Measurements from ENCODE around the gene WASHC1. TPM values are rescaled to one million over a fixed set of nuclear protein-coding genes. Genes with fewer than 3 reads are reported as not detected.
"Not testable (repeated sequence)": the region's sequence is repeated elsewhere in the genome, so short reads cannot be mapped to it uniquely, and the experiment has no call there.

WASHC1 gene
- total and polyA plus RNA-seq, 2 of the 13 experiments (the other 11 are each of a cell fraction or from before 2014, with no cell fraction given), result 10.9 to 13.0 TPM

DNA sequence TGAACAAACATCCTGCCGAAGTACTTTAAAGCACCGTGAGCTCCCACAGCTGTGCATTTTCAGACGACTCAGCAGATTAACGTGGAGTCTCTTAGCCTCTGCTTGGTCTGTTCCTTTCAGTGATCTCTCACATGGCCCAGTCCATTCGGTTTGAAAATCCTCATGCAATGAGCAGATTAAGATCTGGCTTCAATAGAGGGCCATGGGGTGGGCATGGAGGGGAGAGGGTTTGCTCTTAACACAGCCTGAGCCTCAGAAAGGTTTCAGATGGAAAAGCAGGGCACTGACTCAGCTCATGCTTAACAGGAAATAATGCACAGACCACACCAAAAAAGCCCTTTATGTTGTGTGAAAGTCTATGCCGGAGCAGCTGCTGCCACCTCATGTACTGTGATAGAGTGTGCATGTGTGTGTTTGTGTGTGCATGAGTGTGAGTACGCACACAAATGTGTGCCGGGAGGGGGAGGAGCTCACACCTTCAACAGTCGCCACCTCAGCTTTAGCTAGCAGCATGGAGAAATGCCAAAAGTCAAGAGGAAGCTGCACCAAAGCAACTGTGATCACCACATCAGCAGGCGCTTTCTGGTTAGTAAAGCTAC, 33.9 kb upstream of the WASHC1 start:
- H3K27me3 ChIP-seq (ENCODE audit: control insufficient read depth in 1 of 2, insufficient read depth in 2 of 2, low read length in 2 of 2); H3K9ac ChIP-seq (ENCODE audit: insufficient read depth, low read depth, low read length); FAIRE-seq; POLR2A ChIA-PET; BruUV-seq (replicated peaks); H2AFZ ChIP-seq (ENCODE audit: low read length); H3K4me1 ChIP-seq (ENCODE audit: insufficient read depth, low read length); CTCF ChIA-PET (ENCODE audit: low intra/inter-chr PET ratio, low total read pairs); H3K27ac ChIP-seq (ENCODE audit: extremely low read length, insufficient read depth, low read length); in situ Hi-C loops (cut with HindIII; ENCODE audit: extremely low pct_ligation_motif_present, low pct_unique_long_range_greater_than_20kb); H3K9me3 ChIP-seq (ENCODE audit: low read length); intact Hi-C loops (cut with micrococcal nuclease; ENCODE audit: unreplicated experiment); ATAC-seq; H3K79me2 ChIP-seq (ENCODE audit: insufficient read depth, low read length); DNase-seq (ENCODE audit: low spot score); H3K4me2 ChIP-seq (ENCODE audit: low read depth, low read length); H3K4me3 ChIP-seq (replicated peaks in 1 of 3; ENCODE audit: insufficient read depth in 1 of 3, low read depth in 2 of 3, low read length in 3 of 3); H3K36me3 ChIP-seq (replicated peaks in 1 of 2; ENCODE audit: control insufficient read depth in 1 of 2, insufficient read depth in 2 of 2, low read length in 2 of 2); H4K20me1 ChIP-seq (ENCODE audit: insufficient read depth, low read length): not testable (repeated sequence)
- 0% methylated on average over 1 of the region's 10 CpGs for WGBS (ENCODE audit: low lambda C conversion rate)
- TF ChIP-seq MAFF (IDR thresholded peaks at IDR 0.05; ENCODE audit: low read depth, low read length) (peak; percentile 31; the same call in 1 of the 2 replicates), MAFK (conservative IDR thresholded peaks at IDR 0.05 in 1 of 2, IDR thresholded peaks at IDR 0.05 in 1 of 2; ENCODE audit: low read length in 2 of 2) (peak; percentile 45 to 46; a peak in 2 of 4 replicates)

DNA sequence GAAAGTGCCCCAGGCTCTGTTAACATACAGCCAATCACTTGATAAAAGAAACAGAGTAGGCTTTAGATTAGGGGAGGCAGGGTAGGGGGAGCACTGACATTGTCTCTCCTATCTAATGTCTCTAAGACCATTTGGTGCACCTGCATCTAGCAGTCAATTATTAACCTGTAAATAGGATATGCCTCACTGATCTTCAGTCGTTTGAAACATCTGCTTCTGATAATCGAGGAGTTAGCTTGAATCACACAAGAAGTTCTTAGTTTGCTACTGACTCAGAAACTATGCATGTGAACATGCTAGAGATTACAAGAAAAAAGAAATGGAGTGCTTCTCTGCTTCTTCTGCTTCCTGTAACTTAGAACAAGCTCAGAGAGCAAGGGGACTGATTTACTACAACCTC, 23.4 kb upstream of the WASHC1 start:
- H3K4me1 ChIP-seq (ENCODE audit: insufficient read depth, low read length); H4K20me1 ChIP-seq (ENCODE audit: insufficient read depth, low read length); BruUV-seq (replicated peaks); DNase-seq (ENCODE audit: low spot score); H3K79me2 ChIP-seq (ENCODE audit: insufficient read depth, low read length); H3K27ac ChIP-seq (ENCODE audit: extremely low read length, insufficient read depth, low read length); in situ Hi-C loops (cut with HindIII; ENCODE audit: extremely low pct_ligation_motif_present, low pct_unique_long_range_greater_than_20kb); H2AFZ ChIP-seq (ENCODE audit: low read length); ATAC-seq; POLR2A ChIA-PET; CTCF ChIA-PET (ENCODE audit: low intra/inter-chr PET ratio, low total read pairs); H3K4me2 ChIP-seq (ENCODE audit: low read depth, low read length); FAIRE-seq; H3K36me3 ChIP-seq (replicated peaks in 1 of 2; ENCODE audit: control insufficient read depth in 1 of 2, insufficient read depth in 2 of 2, low read length in 2 of 2); H3K9me3 ChIP-seq (ENCODE audit: low read length); H3K4me3 ChIP-seq (replicated peaks in 1 of 3; ENCODE audit: insufficient read depth in 1 of 3, low read depth in 2 of 3, low read length in 3 of 3); H3K27me3 ChIP-seq (ENCODE audit: control insufficient read depth in 1 of 2, insufficient read depth in 2 of 2, low read length in 2 of 2); intact Hi-C loops (cut with micrococcal nuclease; ENCODE audit: unreplicated experiment); H3K9ac ChIP-seq (ENCODE audit: insufficient read depth, low read depth, low read length): not testable (repeated sequence)
- WGBS (ENCODE audit: low lambda C conversion rate), result 0% methylated on average over 2 of the region's 2 CpGs

DNA sequence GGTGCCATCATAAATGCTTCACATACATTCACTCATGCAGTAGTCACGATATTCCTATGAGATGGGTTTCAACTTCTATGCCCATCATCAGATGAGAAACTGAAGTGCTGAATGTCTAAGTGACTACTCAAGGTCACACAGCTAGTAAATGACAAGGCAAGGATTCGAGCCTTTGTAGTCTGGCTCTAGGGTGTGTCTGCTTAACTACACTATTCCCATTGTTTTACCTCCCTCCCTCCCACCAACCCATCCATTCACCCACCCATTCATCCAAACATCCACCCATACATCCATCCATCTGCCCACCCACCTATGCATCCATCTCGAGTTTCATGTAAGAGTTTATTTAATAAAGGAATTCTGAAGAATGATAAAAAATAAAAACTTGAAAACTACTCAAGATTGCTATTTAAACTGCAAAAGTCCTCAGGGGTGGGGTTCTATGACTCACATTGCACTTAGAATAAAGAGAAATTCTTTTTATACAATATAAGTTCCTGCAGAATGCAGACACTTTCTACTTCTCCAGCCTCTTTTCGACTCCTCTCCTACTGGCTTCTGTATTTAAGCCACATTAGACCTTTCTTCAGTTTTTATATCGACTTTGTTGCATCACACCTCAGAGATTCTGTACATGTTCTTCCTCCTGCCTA, 19.1 kb upstream of the WASHC1 start:
- H3K9me3 ChIP-seq (ENCODE audit: low read length); in situ Hi-C loops (cut with HindIII; ENCODE audit: extremely low pct_ligation_motif_present, low pct_unique_long_range_greater_than_20kb); CTCF ChIA-PET (ENCODE audit: low intra/inter-chr PET ratio, low total read pairs); H3K4me2 ChIP-seq (ENCODE audit: low read depth, low read length); BruUV-seq (replicated peaks); intact Hi-C loops (cut with micrococcal nuclease; ENCODE audit: unreplicated experiment); H4K20me1 ChIP-seq (ENCODE audit: insufficient read depth, low read length); H3K4me3 ChIP-seq (replicated peaks in 1 of 3; ENCODE audit: insufficient read depth in 1 of 3, low read depth in 2 of 3, low read length in 3 of 3); H3K4me1 ChIP-seq (ENCODE audit: insufficient read depth, low read length); H3K27ac ChIP-seq (ENCODE audit: extremely low read length, insufficient read depth, low read length); H2AFZ ChIP-seq (ENCODE audit: low read length); ATAC-seq; POLR2A ChIA-PET; DNase-seq (ENCODE audit: low spot score); H3K36me3 ChIP-seq (replicated peaks in 1 of 2; ENCODE audit: control insufficient read depth in 1 of 2, insufficient read depth in 2 of 2, low read length in 2 of 2); FAIRE-seq; H3K9ac ChIP-seq (ENCODE audit: insufficient read depth, low read depth, low read length); H3K27me3 ChIP-seq (ENCODE audit: control insufficient read depth in 1 of 2, insufficient read depth in 2 of 2, low read length in 2 of 2); H3K79me2 ChIP-seq (ENCODE audit: insufficient read depth, low read length): not testable (repeated sequence)
- 3% methylated on average over 4 of the region's 5 CpGs for WGBS (ENCODE audit: low lambda C conversion rate)

DNA sequence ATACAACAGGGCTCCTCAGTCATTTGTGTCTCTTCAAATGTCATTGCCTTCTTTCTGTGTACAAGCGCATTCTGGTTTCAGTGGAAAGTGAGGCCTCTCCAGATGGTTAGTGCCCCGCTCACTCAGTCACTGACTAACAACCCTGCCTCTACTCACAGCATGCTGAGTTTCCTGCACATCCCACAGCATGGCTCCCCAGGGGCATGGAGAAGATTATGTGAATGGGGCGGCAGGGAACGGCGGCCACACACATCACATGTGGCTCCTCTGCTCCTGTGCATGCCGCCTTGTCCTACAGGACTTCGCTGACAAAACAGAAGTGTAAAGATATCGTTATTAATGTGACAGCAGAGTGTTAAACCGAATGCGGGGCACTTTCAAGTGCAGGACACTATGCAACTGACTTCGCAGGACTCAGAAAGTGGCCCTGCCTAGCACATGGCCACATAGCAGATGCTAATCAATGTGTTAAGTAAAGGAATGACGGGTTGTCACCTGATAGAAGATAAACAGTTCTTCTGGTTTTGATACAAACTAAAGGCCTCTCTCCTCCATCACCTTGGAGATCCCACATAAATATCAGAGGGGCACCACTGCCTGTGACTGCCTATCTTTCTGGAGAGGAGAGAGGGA, 17.5 kb upstream of the WASHC1 start:
- H3K27ac ChIP-seq (ENCODE audit: extremely low read length, insufficient read depth, low read length); H3K9me3 ChIP-seq (ENCODE audit: low read length); H3K4me1 ChIP-seq (ENCODE audit: insufficient read depth, low read length); H2AFZ ChIP-seq (ENCODE audit: low read length); POLR2A ChIA-PET; H3K79me2 ChIP-seq (ENCODE audit: insufficient read depth, low read length); ATAC-seq; DNase-seq (ENCODE audit: low spot score); H3K27me3 ChIP-seq (ENCODE audit: control insufficient read depth in 1 of 2, insufficient read depth in 2 of 2, low read length in 2 of 2); H4K20me1 ChIP-seq (ENCODE audit: insufficient read depth, low read length); intact Hi-C loops (cut with micrococcal nuclease; ENCODE audit: unreplicated experiment); H3K4me3 ChIP-seq (replicated peaks in 1 of 3; ENCODE audit: insufficient read depth in 1 of 3, low read depth in 2 of 3, low read length in 3 of 3); in situ Hi-C loops (cut with HindIII; ENCODE audit: extremely low pct_ligation_motif_present, low pct_unique_long_range_greater_than_20kb); H3K36me3 ChIP-seq (replicated peaks in 1 of 2; ENCODE audit: control insufficient read depth in 1 of 2, insufficient read depth in 2 of 2, low read length in 2 of 2); FAIRE-seq; BruUV-seq (replicated peaks); CTCF ChIA-PET (ENCODE audit: low intra/inter-chr PET ratio, low total read pairs); H3K9ac ChIP-seq (ENCODE audit: insufficient read depth, low read depth, low read length); H3K4me2 ChIP-seq (ENCODE audit: low read depth, low read length): not testable (repeated sequence)
- 49% methylated on average over 9 of the region's 12 CpGs for WGBS (ENCODE audit: low lambda C conversion rate)

Measured in HepG2 (cell line).